HL-60/S4 treated with retinoic acid at 250 ng/mL for 4 days and 3 days (cell line): Measurements from ENCODE around the gene ZNF888.
"Not testable (repeated sequence)": the region's sequence is repeated elsewhere in the genome, so short reads cannot be mapped to it uniquely, and the experiment has no call there.

Experiments used
- in situ Hi-C: fragments of 300-500 bp; cut with MboI; formaldehyde crosslinking; loops from 2 replicates; pipeline ENCODE4 v1.7.0; 2022; ENCODE audit warnings: low sequenced_read_pairs

Gene ZNF888

GRCh38 chr19:52880895-52881389, 42.3 kb downstream of the ZNF888 start:
- in situ Hi-C loops: no loop called here

GRCh38 chr19:52872996-52873395, 50.2 kb downstream of the ZNF888 start:
- in situ Hi-C loops: not testable (repeated sequence)

GRCh38 chr19:52871466-52871865, 51.8 kb downstream of the ZNF888 start:
- in situ Hi-C loops: no loop called here

GRCh38 chr19:52868031-52868430, 55.2 kb downstream of the ZNF888 start:
- in situ Hi-C loops: not testable (repeated sequence)

GRCh38 chr19:52857378-52858191, 65.6 kb downstream of the ZNF888 start, which contains the start of gene ZNF468:
TSS of gene ZNF468 (minus strand) at chr19:52857619. CDS start at chr19:52854272, 3,347 bp downstream.
- in situ Hi-C loops: not testable (repeated sequence)

- in situ Hi-C loops: not testable (repeated sequence)
These were observed 66.5 kb downstream of the ZNF888 start for GRCh38 chr19:52856540-52857377.
